IMR-90 (cell line): ENCODE data around the gene KCNV2. TPM values are rescaled to one million over a fixed set of nuclear protein-coding genes. Genes with fewer than 3 reads are reported as not detected.

Experiments
- ATAC-seq: fragments of 200-7000 bp; cut with Tn5 transposase; 2 replicates; pipeline ENCODE4 v1.9.1; 2020; ENCODE audit warnings: low read depth, mild to moderate bottlenecking, moderate library complexity
- BruUV-seq: library from RNA; stranded (reverse); fragments of 400-500 nt; replicated peaks from 2 replicates; lab custom pipeline; 2021; lab: Mats Ljungman, UMichigan
- CTCF ChIA-PET: fragments of 300-600 bp; formaldehyde crosslinking; extraction: SDS; loops from one replicate; lab custom pipeline; 2021; ENCODE audit warnings: antibody characterized with exemption; lab: Yijun Ruan, JAX
- POLR2A ChIA-PET: fragments of 300-600 bp; sonication (Branson Sonifier 250); formaldehyde crosslinking; loops from one replicate; lab custom pipeline; 2022; ENCODE audit warnings: antibody characterized with exemption; ENCODE audit not compliant: unreplicated experiment; lab: Charles Lee
- DNase-seq: peaks from one replicate; pipeline ENCODE4 v3.0.0; 2013
- H2AFZ ChIP-seq: replicated peaks from 2 replicates; pipeline ENCODE3; 2013; ENCODE audit warnings: low read length, mild to moderate bottlenecking; ENCODE audit not compliant: poor library complexity
- H2AK5ac ChIP-seq: 2 replicates; pipeline ENCODE4 v1.6.1; 2013; ENCODE audit warnings: low read depth, low read length, inconsistent platforms
- H2AK9ac ChIP-seq: replicated peaks from 2 replicates; pipeline ENCODE3; 2013; ENCODE audit warnings: mild to moderate bottlenecking, low read depth, low read length, moderate library complexity; ENCODE audit not compliant: poor library complexity
- H2BK120ac ChIP-seq: 2 replicates; pipeline ENCODE4 v1.6.1; 2013; ENCODE audit warnings: low read depth, low read length, inconsistent platforms
- H2BK15ac ChIP-seq: 3 replicates; pipeline ENCODE4 v1.6.1; 2013; ENCODE audit warnings: low read depth, low read length, inconsistent platforms
- H2BK20ac ChIP-seq: 2 replicates; pipeline ENCODE4 v1.6.1; 2013; ENCODE audit warnings: low read depth, mild to moderate bottlenecking, inconsistent platforms, low read length, moderate library complexity
- H2BK5ac ChIP-seq: 2 replicates; pipeline ENCODE4 v1.6.1; 2013; ENCODE audit warnings: mild to moderate bottlenecking, low read depth, low read length, inconsistent platforms; ENCODE audit not compliant: poor library complexity, severe bottlenecking
- H3K14ac ChIP-seq: replicated peaks from 2 replicates; pipeline ENCODE4 v1.6.1; 2013; ENCODE audit warnings: low read depth, low read length, inconsistent platforms
- H3K18ac ChIP-seq: 2 replicates; pipeline ENCODE4 v1.6.1; 2013; ENCODE audit warnings: low read depth, low read length, control low read depth
- H3K23ac ChIP-seq: 2 replicates; pipeline ENCODE4 v1.6.1; 2013; ENCODE audit warnings: low read depth, low read length, inconsistent platforms
- H3K27ac ChIP-seq: 2 replicates; pipeline ENCODE4 v1.5.1; 2013; ENCODE audit warnings: mild to moderate bottlenecking, control low read depth, low read length; ENCODE audit not compliant: insufficient read depth
- H3K27me3 ChIP-seq: 2 replicates; pipeline ENCODE4 v1.6.1; 2013; ENCODE audit warnings: low read length; ENCODE audit not compliant: control insufficient read depth, insufficient read depth
- H3K36me3 ChIP-seq: 2 replicates; pipeline ENCODE4 v1.6.1; 2013; ENCODE audit warnings: low read length, mixed read lengths; ENCODE audit not compliant: control insufficient read depth, insufficient read depth
- H3K4ac ChIP-seq: 2 replicates; pipeline ENCODE4 v1.6.1; 2013; ENCODE audit warnings: low read depth, low read length, inconsistent platforms
- H3K4me1 ChIP-seq: 2 replicates; pipeline ENCODE4 v1.6.1; 2013; ENCODE audit warnings: low read length, mixed read lengths; ENCODE audit not compliant: control insufficient read depth, insufficient read depth
- H3K4me2 ChIP-seq: 2 replicates; pipeline ENCODE4 v1.6.1; 2013; ENCODE audit warnings: low read depth, mild to moderate bottlenecking, control low read depth, low read length, moderate library complexity
- H3K4me3 ChIP-seq: 2 replicates; pipeline ENCODE4 v1.5.1; 2013; ENCODE audit warnings: low read depth, mild to moderate bottlenecking, control low read depth, low read length, moderate library complexity; ENCODE audit not compliant: insufficient read depth
- H3K56ac ChIP-seq: 2 replicates; pipeline ENCODE4 v1.6.1; 2013; ENCODE audit warnings: low read length, inconsistent platforms; ENCODE audit not compliant: insufficient read depth; ENCODE audit errors: extremely low read depth
- H3K79me1 ChIP-seq, 2 experiments: 2 replicates each; pipeline ENCODE4 v1.6.1; 2013; ENCODE audit warnings: low read length in 2 of 2, inconsistent platforms in 1 of 2, low read depth in 1 of 2
- H3K9ac ChIP-seq: 2 replicates; pipeline ENCODE4 v1.6.1; 2013; ENCODE audit warnings: low read depth, low read length, control low read depth
- H3K9me1 ChIP-seq: 2 replicates; pipeline ENCODE4 v1.6.1; 2013; ENCODE audit warnings: low read length, inconsistent platforms; ENCODE audit not compliant: insufficient read depth
- H3K9me3 ChIP-seq: 2 replicates; pipeline ENCODE4 v1.6.1; 2013; ENCODE audit warnings: low read length; ENCODE audit not compliant: control insufficient read depth, insufficient read depth
- H4K20me1 ChIP-seq: 2 replicates; pipeline ENCODE4 v1.6.1; 2013; ENCODE audit warnings: low read length, inconsistent platforms; ENCODE audit not compliant: insufficient read depth
- H4K5ac ChIP-seq: 2 replicates; pipeline ENCODE4 v1.6.1; 2013; ENCODE audit warnings: mild to moderate bottlenecking, low read depth, low read length, control low read depth
- H4K8ac ChIP-seq, 2 experiments: 2 replicates each; pipeline ENCODE4 v1.6.1; 2013; ENCODE audit warnings: low read depth in 2 of 2, low read length in 2 of 2, control low read depth in 1 of 2, inconsistent platforms in 1 of 2
- H4K91ac ChIP-seq: 2 replicates; pipeline ENCODE4 v1.6.1; 2013; ENCODE audit warnings: low read depth, low read length, inconsistent platforms; ENCODE audit not compliant: insufficient read depth
- BHLHE40 ChIP-seq: fragments of 150-350 bp; IDR thresholded peaks from 2 replicates; pipeline ENCODE4 v1.6.1; 2016; ENCODE audit warnings: mild to moderate bottlenecking, low read depth, low read length
- CEBPB ChIP-seq: IDR thresholded peaks from 2 replicates; pipeline ENCODE4 v1.6.1; 2012; ENCODE audit warnings: low read depth, low read length, improper control_type of control experiment
- CHD1 ChIP-seq: IDR thresholded peaks from 2 replicates; pipeline ENCODE4 v1.6.1; 2012; ENCODE audit warnings: low read depth, low read length, improper control_type of control experiment
- ELK1 ChIP-seq: fragments of 150-350 bp; IDR thresholded peaks from 2 replicates; pipeline ENCODE4 v1.6.1; 2016; ENCODE audit warnings: low read depth, mild to moderate bottlenecking, low read length, moderate library complexity, borderline replicate concordance
- MAFK ChIP-seq: IDR thresholded peaks from 2 replicates; pipeline ENCODE4 v1.6.1; 2012; ENCODE audit warnings: low read depth, low read length, improper control_type of control experiment
- MAZ ChIP-seq: IDR thresholded peaks from 2 replicates; pipeline ENCODE4 v1.6.1; 2012; ENCODE audit warnings: low read depth, mild to moderate bottlenecking, low read length, improper control_type of control experiment, moderate library complexity, borderline replicate concordance
- RCOR1 ChIP-seq: IDR thresholded peaks from 2 replicates; pipeline ENCODE4 v1.6.1; 2012; ENCODE audit warnings: mild to moderate bottlenecking, low read length, improper control_type of control experiment; ENCODE audit not compliant: insufficient replicate concordance
- RFX5 ChIP-seq: IDR thresholded peaks from 2 replicates; pipeline ENCODE4 v1.8.0; 2012; ENCODE audit warnings: low read depth, mild to moderate bottlenecking, low read length, moderate library complexity
- SMC3 ChIP-seq: fragments of 150-350 bp; IDR thresholded peaks from 2 replicates; pipeline ENCODE4 v1.6.1; 2016; ENCODE audit warnings: low read depth, mild to moderate bottlenecking, antibody characterized with exemption, low read length, moderate library complexity
- USF2 ChIP-seq: fragments of 150-350 bp; IDR thresholded peaks from 2 replicates; pipeline ENCODE4 v1.6.1; 2017; ENCODE audit warnings: mild to moderate bottlenecking, antibody characterized with exemption, low read length, low read depth
- WGBS, 2 experiments: methylation state at CpG; one replicate each; pipeline versions ENCODE4 v1.1.5 to v1.1.7; 2013; ENCODE audit warnings: missing lambda C conversion rate in 2 of 2; ENCODE audit not compliant: insufficient read length in 1 of 2; ENCODE audit errors: extremely low coverage in 2 of 2; 5-methylcytosine and 5-hydroxymethylcytosine counted together
- dilution Hi-C: fragments of 300-500 bp; cut with HindIII; formaldehyde crosslinking; loops from one replicate; pipeline ENCODE4 v1.14.3; 2018; ENCODE audit warnings: low sequenced_read_pairs; ENCODE audit not compliant: unreplicated experiment
- in situ Hi-C: fragments of 300-500 bp; cut with MboI; formaldehyde crosslinking; loops from 3 replicates; pipeline ENCODE4 v1.14.3; 2019; ENCODE audit warnings: low sequenced_read_pairs, inconsistent platforms, mixed read lengths
- intact Hi-C: fragments of 100-400 bp; cut with micrococcal nuclease; formaldehyde crosslinking; loops from 2 replicates; pipeline ENCODE4 v1.10.0; 2022
- polyA plus RNA-seq, 3 experiments: library from polyadenylated mRNA; depleted of rRNA; stranded (reverse); fragments of >200 nt; gene quantifications; 2 replicates each; pipeline ENCODE4 v1.2.3, GENCODE V29; 2012; ENCODE audit warnings: low replicate concordance in 1 of 3
- total RNA-seq: library from RNA; depleted of rRNA; stranded (reverse); fragments of >200 nt; gene quantifications from 2 replicates; pipeline ENCODE4 v1.2.3, GENCODE V29; 2012

KCNV2 gene
- total and polyA plus RNA-seq, 2 of the 4 experiments (the other 2 are of a cell fraction), result not detected

- Histone ChIP-seq H2BK15ac (no peak overlapping the region), H3K27ac (no peak overlapping the region), H3K9me3 (no peaks in the 10 kb centered on the region), H3K23ac (no peak overlapping the region), H3K14ac (no peak overlapping the region), H3K18ac (no peak overlapping the region), H3K79me1 (no peaks in the 10 kb centered on the region), H2AK5ac (no peak overlapping the region), H3K27me3 (no peaks in the 10 kb centered on the region), H3K4me1 (no peaks in the 10 kb centered on the region), H3K9me1 (no peaks in the 10 kb centered on the region), H3K36me3 (no peaks in the 10 kb centered on the region), H2AFZ (no peak overlapping the region), H4K20me1 (no peaks in the 10 kb centered on the region), H2BK20ac (no peak overlapping the region), H2BK5ac (no peak overlapping the region), H3K56ac (no peak overlapping the region), H4K5ac (no peak overlapping the region), H3K4me2 (no peak overlapping the region), H3K4me3 (no peak overlapping the region), H2AK9ac (no peak overlapping the region), H4K91ac (no peak overlapping the region), H3K4ac (no peak overlapping the region), H3K9ac (no peak overlapping the region), H4K8ac (no peak overlapping the region), H2BK120ac (no peak overlapping the region)
- in situ Hi-C loops, result no loop called here
- POLR2A ChIA-PET, result no interaction called here
- no peak for DNase-seq
- intact Hi-C loops, result no loop called here
- BruUV-seq, result no TSS peak
- no peak for ATAC-seq
- TF ChIP-seq CHD1, result no peak
- no peak for TF ChIP-seq RCOR1
- no peak for TF ChIP-seq MAFK
- no peak for TF ChIP-seq RFX5
- TF ChIP-seq MAZ, result no peak
- no peak for TF ChIP-seq CEBPB
- TF ChIP-seq USF2, result no peak
- TF ChIP-seq BHLHE40, result no peak
- no peak for TF ChIP-seq ELK1
- no peak for TF ChIP-seq SMC3
- CTCF ChIA-PET, result interaction anchor here (0.6 to 0.8 kb wide), 2 partner anchors 14 to 21 kb away, joined by 3 to 6 read pairs; no protein-coding TSS in a partner anchor
- dilution Hi-C loops, result no loop called here
- WGBS, 2 experiments, result no CpG with 5 or more reads among the region's 2 CpGs
Measured at GRCh38 chr9:2679011-2679410, 38.3 kb upstream of the KCNV2 start.
